KBM-7 (cell line): Measurements from ENCODE around the gene CACNA1G.

ENCODE experiments used
- DNase-seq: peaks from one replicate; pipeline ENCODE4 v3.0.0-alpha.2; 2015
- in situ Hi-C: fragments of 300-500 bp; cut with MboI; formaldehyde crosslinking; loops from 2 replicates; pipeline ENCODE4 v1.14.3; 2020; ENCODE audit warnings: low sequenced_read_pairs, low pct_unique_long_range_greater_than_20kb, mixed read lengths

Gene CACNA1G

GRCh38 chr17:50545311-50545710 lies 15.2 kb upstream of the CACNA1G start:
- in situ Hi-C loops = no loop called here
- DNase-seq = no peak

GRCh38 chr17:50546701-50547034 lies 13.8 kb upstream of the CACNA1G start:
- in situ Hi-C loops = no loop called here
- no peak for DNase-seq

- in situ Hi-C loops = no loop called here
- peak; percentile 94 for DNase-seq
Observed at GRCh38 chr17:50547035-50547735, 13.3 kb upstream of the CACNA1G start, which contains the start of gene SPATA20. TSS of gene SPATA20 (plus strand) at chr17:50547174. CDS start at chr17:50547209, 35 bp downstream.

GRCh38 chr17:50547736-50548083 lies 12.8 kb upstream of the CACNA1G start:
- in situ Hi-C loops = no loop called here
- DNase-seq = no peak

- in situ Hi-C loops = no loop called here
- DNase-seq = no peak
Observed at GRCh38 chr17:50548831-50549230, 11.7 kb upstream of the CACNA1G start.

- DNase-seq = no peak
- in situ Hi-C loops = no loop called here
Observed at GRCh38 chr17:50549256-50549941, 11.1 kb upstream of the CACNA1G start.

- DNase-seq = no peak
- in situ Hi-C loops = no loop called here
Observed at GRCh38 chr17:50549969-50550368, 10.5 kb upstream of the CACNA1G start.

- in situ Hi-C loops = no loop called here
Observed at GRCh38 chr17:50550661-50551432, 9.7 kb upstream of the CACNA1G start.

GRCh38 chr17:50551433-50551815 lies 9.1 kb upstream of the CACNA1G start:
- in situ Hi-C loops = no loop called here

More at GRCh38 chr17:50550661-50551432, 9.7 kb upstream of the CACNA1G start:
- DNase-seq = no peak

GRCh38 chr17:50551884-50552283 lies 8.6 kb upstream of the CACNA1G start:
- in situ Hi-C loops = no loop called here
- DNase-seq = no peak

More at GRCh38 chr17:50551433-50551815, 9.1 kb upstream of the CACNA1G start:
- DNase-seq = no peak

GRCh38 chr17:50554201-50554600 lies 6.3 kb upstream of the CACNA1G start:
- DNase-seq = no peak
- in situ Hi-C loops = no loop called here

GRCh38 chr17:50556803-50557202 lies 3.7 kb upstream of the CACNA1G start:
- no peak for DNase-seq
- in situ Hi-C loops = no loop called here

- in situ Hi-C loops = no loop called here
- no peak for DNase-seq
Observed at GRCh38 chr17:50557630-50558029, 2.9 kb upstream of the CACNA1G start.

- DNase-seq = no peak
- in situ Hi-C loops = no loop called here
Observed at GRCh38 chr17:50558091-50558490, 2.4 kb upstream of the CACNA1G start.

- in situ Hi-C loops = no loop called here
- DNase-seq = no peak
Observed at GRCh38 chr17:50558581-50558940, 2.0 kb upstream of the CACNA1G start.

- in situ Hi-C loops = no loop called here
- no peak for DNase-seq
Observed at GRCh38 chr17:50558941-50559614, 1.4 kb upstream of the CACNA1G start.

GRCh38 chr17:50559674-50560184 lies 786 bp upstream of the CACNA1G start:
- in situ Hi-C loops = no loop called here
- peak; percentile 75 for DNase-seq

GRCh38 chr17:50560931-50561745 lies 623 bp downstream of the CACNA1G start:
- in situ Hi-C loops = no loop called here
- no peak for DNase-seq

- in situ Hi-C loops = no loop called here
- no peak for DNase-seq
Observed at GRCh38 chr17:50561746-50562141, 1.2 kb downstream of the CACNA1G start.
